Lower leg skin (tissue), 3 donors: Measurements from ENCODE around the gene ICA1.

Source experiments
- POLR2A ChIP-seq, 2 donors: fragments of 450-650 bp; IDR thresholded peaks; one replicate each; pipeline ENCODE4 v1.6.1; 2016 to 2017; ENCODE audit warnings: antibody characterized with exemption in 2 of 2, mild to moderate bottlenecking in 1 of 2, moderate library complexity in 1 of 2
- TF ChIP-seq, protein P1 (sequence below), 3 donors: fragments of 450-650 bp; IDR thresholded peaks; one replicate each; pipeline ENCODE4 v1.5.1; 2016; ENCODE audit warnings: antibody characterized with exemption in 3 of 3, mild to moderate bottlenecking in 3 of 3, moderate library complexity in 2 of 3

DNA sequence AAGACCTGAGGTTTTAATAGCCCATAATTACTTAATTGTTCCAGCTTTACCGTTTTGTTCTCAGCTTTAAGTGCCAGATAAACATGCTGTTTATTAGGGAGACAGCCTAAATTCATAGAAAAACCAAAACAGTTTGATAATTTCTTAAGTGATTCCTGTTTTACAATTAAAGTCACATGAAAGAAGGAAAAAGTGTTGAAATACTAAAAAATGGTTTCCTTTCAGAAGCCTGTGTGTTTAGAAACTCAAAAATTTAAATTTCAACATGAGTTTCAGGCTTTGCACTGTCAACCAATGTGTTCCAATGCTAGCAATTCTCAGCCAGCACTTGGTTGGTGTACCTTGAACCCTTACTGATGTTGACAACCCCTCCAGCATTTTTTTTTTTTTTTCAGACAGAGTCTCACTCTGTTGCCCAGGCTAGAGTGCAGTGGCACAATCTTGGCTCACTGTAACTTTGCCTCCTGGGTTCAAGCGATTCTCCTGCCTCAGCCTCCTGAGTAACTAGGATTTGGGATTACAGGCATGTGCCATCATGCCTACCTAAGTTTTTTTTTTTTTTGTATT, 135.3 kb downstream of the ICA1 start:
- no peak for TF ChIP-seq POLR2A (IDR thresholded peaks at IDR 0.05)
- TF ChIP-seq, protein P1, sequence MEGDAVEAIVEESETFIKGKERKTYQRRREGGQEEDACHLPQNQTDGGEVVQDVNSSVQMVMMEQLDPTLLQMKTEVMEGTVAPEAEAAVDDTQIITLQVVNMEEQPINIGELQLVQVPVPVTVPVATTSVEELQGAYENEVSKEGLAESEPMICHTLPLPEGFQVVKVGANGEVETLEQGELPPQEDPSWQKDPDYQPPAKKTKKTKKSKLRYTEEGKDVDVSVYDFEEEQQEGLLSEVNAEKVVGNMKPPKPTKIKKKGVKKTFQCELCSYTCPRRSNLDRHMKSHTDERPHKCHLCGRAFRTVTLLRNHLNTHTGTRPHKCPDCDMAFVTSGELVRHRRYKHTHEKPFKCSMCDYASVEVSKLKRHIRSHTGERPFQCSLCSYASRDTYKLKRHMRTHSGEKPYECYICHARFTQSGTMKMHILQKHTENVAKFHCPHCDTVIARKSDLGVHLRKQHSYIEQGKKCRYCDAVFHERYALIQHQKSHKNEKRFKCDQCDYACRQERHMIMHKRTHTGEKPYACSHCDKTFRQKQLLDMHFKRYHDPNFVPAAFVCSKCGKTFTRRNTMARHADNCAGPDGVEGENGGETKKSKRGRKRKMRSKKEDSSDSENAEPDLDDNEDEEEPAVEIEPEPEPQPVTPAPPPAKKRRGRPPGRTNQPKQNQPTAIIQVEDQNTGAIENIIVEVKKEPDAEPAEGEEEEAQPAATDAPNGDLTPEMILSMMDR (IDR thresholded peaks at IDR 0.05) = no peak
